Measurements from ENCODE around the gene PTPRR.

The PTPRR gene

GRCh38 chr12:70772836-70773235, 147.7 kb downstream of the PTPRR start:
- Mint-ChIP-seq H3K27me3 (ENCODE audit: low read depth) (no peaks in the 10 kb centered on the region), H3K4me3 (no peak overlapping the region), H3K27ac (no peak overlapping the region), H3K4me1 (ENCODE audit: low read depth) (no peaks in the 10 kb centered on the region), H3K9me3 (no peaks in the 10 kb centered on the region), H3K36me3 (ENCODE audit: low read depth) (no peaks in the 10 kb centered on the region)

- Mint-ChIP-seq H3K27me3 (ENCODE audit: low read depth) (no peaks in the 10 kb centered on the region), H3K4me3 (no peak overlapping the region), H3K27ac (no peak overlapping the region), H3K4me1 (ENCODE audit: low read depth) (no peaks in the 10 kb centered on the region), H3K36me3 (ENCODE audit: low read depth) (no peaks in the 10 kb centered on the region), H3K9me3 (no peaks in the 10 kb centered on the region)
These were observed 149.0 kb downstream of the PTPRR start for GRCh38 chr12:70771581-70771980.

GRCh38 chr12:70763666-70764065, 156.9 kb downstream of the PTPRR start:
- Mint-ChIP-seq H3K36me3 (ENCODE audit: low read depth) (no peaks in the 10 kb centered on the region), H3K9me3 (no peaks in the 10 kb centered on the region), H3K27ac (no peak overlapping the region), H3K27me3 (ENCODE audit: low read depth) (no peaks in the 10 kb centered on the region), H3K4me3 (no peak overlapping the region), H3K4me1 (ENCODE audit: low read depth) (no peaks in the 10 kb centered on the region)

GRCh38 chr12:70762000-70762399, 158.5 kb downstream of the PTPRR start:
- no peaks in the 10 kb centered on the region for H3K36me3 Mint-ChIP-seq (ENCODE audit: low read depth)
- H3K4me1 Mint-ChIP-seq (ENCODE audit: low read depth): no peaks in the 10 kb centered on the region
- H3K9me3 Mint-ChIP-seq: no peaks in the 10 kb centered on the region
- H3K4me3 Mint-ChIP-seq: no peak overlapping the region
- no peaks in the 10 kb centered on the region for H3K27me3 Mint-ChIP-seq (ENCODE audit: low read depth)
- no peak overlapping the region for H3K27ac Mint-ChIP-seq

GRCh38 chr12:70759161-70759918, 161.2 kb downstream of the PTPRR start:
- Mint-ChIP-seq H3K27me3 (ENCODE audit: low read depth) (no peaks in the 10 kb centered on the region), H3K36me3 (ENCODE audit: low read depth) (no peaks in the 10 kb centered on the region), H3K4me3 (no peak overlapping the region), H3K4me1 (ENCODE audit: low read depth) (no peaks in the 10 kb centered on the region), H3K9me3 (no peaks in the 10 kb centered on the region), H3K27ac (no peak overlapping the region)

- Mint-ChIP-seq H3K27ac (no peak overlapping the region), H3K9me3 (no peaks in the 10 kb centered on the region), H3K4me3 (no peak overlapping the region), H3K27me3 (ENCODE audit: low read depth) (no peaks in the 10 kb centered on the region), H3K36me3 (ENCODE audit: low read depth) (no peaks in the 10 kb centered on the region), H3K4me1 (ENCODE audit: low read depth) (no peaks in the 10 kb centered on the region)
These were observed 162.1 kb downstream of the PTPRR start for GRCh38 chr12:70758494-70758845.

- Mint-ChIP-seq H3K27me3 (ENCODE audit: low read depth) (no peaks in the 10 kb centered on the region), H3K27ac (no peak overlapping the region), H3K4me3 (no peak overlapping the region), H3K9me3 (no peaks in the 10 kb centered on the region), H3K36me3 (ENCODE audit: low read depth) (no peaks in the 10 kb centered on the region), H3K4me1 (ENCODE audit: low read depth) (no peaks in the 10 kb centered on the region)
These were observed 162.6 kb downstream of the PTPRR start for GRCh38 chr12:70757830-70758493.

- no peaks in the 10 kb centered on the region for H3K9me3 Mint-ChIP-seq
- H3K4me3 Mint-ChIP-seq: no peak overlapping the region
- H3K27ac Mint-ChIP-seq: no peak overlapping the region
- H3K4me1 Mint-ChIP-seq (ENCODE audit: low read depth): no peaks in the 10 kb centered on the region
- H3K36me3 Mint-ChIP-seq (ENCODE audit: low read depth): no peaks in the 10 kb centered on the region
- no peaks in the 10 kb centered on the region for H3K27me3 Mint-ChIP-seq (ENCODE audit: low read depth)
These were observed 163.7 kb downstream of the PTPRR start for GRCh38 chr12:70756791-70757190.

- no peaks in the 10 kb centered on the region for H3K4me1 Mint-ChIP-seq (ENCODE audit: low read depth)
- H3K27ac Mint-ChIP-seq: no peak overlapping the region
- no peaks in the 10 kb centered on the region for H3K27me3 Mint-ChIP-seq (ENCODE audit: low read depth)
- no peaks in the 10 kb centered on the region for H3K9me3 Mint-ChIP-seq
- H3K36me3 Mint-ChIP-seq (ENCODE audit: low read depth): no peaks in the 10 kb centered on the region
- no peak overlapping the region for H3K4me3 Mint-ChIP-seq
These were observed 164.4 kb downstream of the PTPRR start for GRCh38 chr12:70756118-70756517.

- H3K4me1 Mint-ChIP-seq (ENCODE audit: low read depth): no peaks in the 10 kb centered on the region
- no peaks in the 10 kb centered on the region for H3K27me3 Mint-ChIP-seq (ENCODE audit: low read depth)
- H3K4me3 Mint-ChIP-seq: no peak overlapping the region
- no peak overlapping the region for H3K27ac Mint-ChIP-seq
- H3K9me3 Mint-ChIP-seq: no peaks in the 10 kb centered on the region
- no peaks in the 10 kb centered on the region for H3K36me3 Mint-ChIP-seq (ENCODE audit: low read depth)
These were observed 166.2 kb downstream of the PTPRR start for GRCh38 chr12:70754330-70754741.

GRCh38 chr12:70752327-70752726, 168.2 kb downstream of the PTPRR start:
- no peak overlapping the region for H3K27ac Mint-ChIP-seq
- no peak overlapping the region for H3K4me3 Mint-ChIP-seq
- no peaks in the 10 kb centered on the region for H3K36me3 Mint-ChIP-seq (ENCODE audit: low read depth)
- H3K4me1 Mint-ChIP-seq (ENCODE audit: low read depth): no peaks in the 10 kb centered on the region
- H3K9me3 Mint-ChIP-seq: no peaks in the 10 kb centered on the region
- no peaks in the 10 kb centered on the region for H3K27me3 Mint-ChIP-seq (ENCODE audit: low read depth)

GRCh38 chr12:70749931-70750330, 170.6 kb downstream of the PTPRR start:
- Mint-ChIP-seq H3K9me3 (no peaks in the 10 kb centered on the region), H3K4me3 (no peak overlapping the region), H3K36me3 (ENCODE audit: low read depth) (no peaks in the 10 kb centered on the region), H3K27ac (no peak overlapping the region), H3K27me3 (ENCODE audit: low read depth) (no peaks in the 10 kb centered on the region), H3K4me1 (ENCODE audit: low read depth) (no peaks in the 10 kb centered on the region)

- H3K4me3 Mint-ChIP-seq: no peak overlapping the region
- H3K27me3 Mint-ChIP-seq (ENCODE audit: low read depth): no peaks in the 10 kb centered on the region
- no peaks in the 10 kb centered on the region for H3K36me3 Mint-ChIP-seq (ENCODE audit: low read depth)
These were observed 171.7 kb downstream of the PTPRR start for GRCh38 chr12:70748809-70749208.

GRCh38 chr12:70747445-70748260, 172.9 kb downstream of the PTPRR start:
- Mint-ChIP-seq H3K27ac (no peak overlapping the region), H3K4me3 (no peak overlapping the region), H3K36me3 (ENCODE audit: low read depth) (no peaks in the 10 kb centered on the region), H3K4me1 (ENCODE audit: low read depth) (no peaks in the 10 kb centered on the region), H3K9me3 (no peaks in the 10 kb centered on the region), H3K27me3 (ENCODE audit: low read depth) (no peaks in the 10 kb centered on the region)

More at GRCh38 chr12:70748809-70749208, 171.7 kb downstream of the PTPRR start:
- Mint-ChIP-seq H3K4me1 (ENCODE audit: low read depth) (no peaks in the 10 kb centered on the region), H3K9me3 (no peaks in the 10 kb centered on the region), H3K27ac (no peak overlapping the region)

- no peaks in the 10 kb centered on the region for H3K36me3 Mint-ChIP-seq (ENCODE audit: low read depth)
- no peaks in the 10 kb centered on the region for H3K4me1 Mint-ChIP-seq (ENCODE audit: low read depth)
- no peaks in the 10 kb centered on the region for H3K9me3 Mint-ChIP-seq
- H3K4me3 Mint-ChIP-seq: no peak overlapping the region
- no peak overlapping the region for H3K27ac Mint-ChIP-seq
- no peaks in the 10 kb centered on the region for H3K27me3 Mint-ChIP-seq (ENCODE audit: low read depth)
These were observed 175.5 kb downstream of the PTPRR start for GRCh38 chr12:70745048-70745447.

Data from T-helper 1 cell treated with Interleukin-12 subunit alpha and Interleukin-12 subunit beta and Interleukin-4 antibody, amounts not matched to agents 30 μg/mL and 1 μg/mL, for 36 hours (primary cell).